HG02870 (cell line): Measurements from ENCODE around the gene IER5.

Source experiments
- ATAC-seq: cut with Tn5 transposase; IDR thresholded peaks from one replicate; pipeline ENCODE4 v1.9.1; 2021; ENCODE audit warnings: mild to moderate bottlenecking, moderate library complexity; ENCODE audit not compliant: unreplicated experiment

Gene IER5

DNA sequence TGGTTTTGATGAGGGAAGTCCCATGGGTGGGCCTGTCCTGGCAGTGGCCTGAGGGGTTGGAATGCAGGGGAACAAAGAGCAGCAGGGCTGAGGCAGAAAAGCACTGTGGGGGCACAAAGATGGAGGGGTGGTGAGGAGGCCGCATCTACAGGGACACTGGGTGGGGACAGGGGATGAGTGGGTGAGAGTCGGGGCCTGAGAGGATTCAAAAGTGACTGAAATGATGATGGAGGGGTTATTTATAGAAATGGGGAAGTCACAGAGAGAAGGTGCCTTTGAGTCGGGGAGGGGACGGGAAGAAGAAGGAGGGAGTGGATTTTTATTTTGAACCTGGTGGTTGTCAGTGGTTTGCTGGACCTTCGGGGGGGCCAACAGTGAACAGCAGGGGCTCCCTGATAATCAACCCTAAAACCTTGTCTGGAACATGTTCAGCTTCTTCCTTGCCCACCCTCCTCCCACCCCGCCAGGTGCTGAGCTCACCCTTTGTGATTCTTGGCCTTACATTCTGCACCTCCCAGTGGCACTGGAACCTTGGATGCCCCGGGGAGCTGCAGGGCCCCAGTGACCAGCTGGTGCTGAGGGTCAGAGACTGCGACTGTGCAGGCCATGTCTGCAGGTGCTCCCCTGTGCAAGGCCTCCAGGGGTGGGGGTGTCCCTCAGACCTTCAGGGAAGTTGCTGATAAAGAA is 42.9 kb downstream of the IER5 start:
- ATAC-seq: peak; percentile 21

DNA sequence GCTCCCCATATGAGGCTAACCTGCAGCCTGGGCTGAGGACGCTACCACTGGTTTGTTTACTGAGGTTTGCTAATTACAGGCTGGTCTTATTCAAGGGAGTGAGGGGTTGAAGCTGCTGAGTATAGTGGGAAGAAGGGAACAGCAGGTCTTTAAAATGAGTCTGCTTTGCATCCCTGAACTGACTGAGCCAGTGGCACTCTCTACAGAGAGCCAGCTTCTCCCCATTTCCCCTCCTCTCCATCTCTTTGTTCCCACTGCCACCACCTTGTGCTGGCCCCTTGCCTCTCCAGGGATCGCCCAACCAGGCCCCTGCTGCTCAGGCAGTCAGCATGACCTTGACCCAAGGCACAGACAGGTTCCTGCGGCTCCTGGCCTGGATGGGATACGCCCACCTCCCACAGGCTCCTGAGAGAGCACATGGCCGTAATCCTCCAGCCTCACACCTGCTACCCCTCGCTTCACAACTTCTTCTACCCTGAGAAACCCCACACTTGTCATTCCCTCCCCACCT is 45.0 kb downstream of the IER5 start:
- ATAC-seq: no peak

DNA sequence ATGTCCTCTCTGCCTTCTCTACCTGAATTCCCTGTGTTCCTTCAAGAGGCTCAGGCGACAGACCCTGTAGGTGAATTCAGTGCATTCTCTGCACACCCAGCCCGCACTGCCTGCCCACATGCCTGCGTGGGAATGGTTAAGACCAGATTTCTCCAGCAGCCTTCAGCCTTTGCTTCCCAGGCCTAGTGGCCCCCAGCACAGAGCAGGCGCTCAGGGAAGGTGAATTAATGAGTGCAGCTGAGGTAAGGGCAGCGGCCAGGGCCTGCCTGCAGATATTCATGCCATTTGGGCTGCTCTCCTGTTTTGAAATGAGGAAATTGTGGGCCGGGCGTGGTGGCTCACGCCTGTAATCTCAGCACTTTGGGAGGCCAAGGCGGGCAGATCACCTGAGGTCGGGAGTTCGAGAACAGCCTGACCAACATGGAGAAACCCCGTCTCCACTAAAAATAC is 45.5 kb downstream of the IER5 start:
- ATAC-seq: no peak

DNA sequence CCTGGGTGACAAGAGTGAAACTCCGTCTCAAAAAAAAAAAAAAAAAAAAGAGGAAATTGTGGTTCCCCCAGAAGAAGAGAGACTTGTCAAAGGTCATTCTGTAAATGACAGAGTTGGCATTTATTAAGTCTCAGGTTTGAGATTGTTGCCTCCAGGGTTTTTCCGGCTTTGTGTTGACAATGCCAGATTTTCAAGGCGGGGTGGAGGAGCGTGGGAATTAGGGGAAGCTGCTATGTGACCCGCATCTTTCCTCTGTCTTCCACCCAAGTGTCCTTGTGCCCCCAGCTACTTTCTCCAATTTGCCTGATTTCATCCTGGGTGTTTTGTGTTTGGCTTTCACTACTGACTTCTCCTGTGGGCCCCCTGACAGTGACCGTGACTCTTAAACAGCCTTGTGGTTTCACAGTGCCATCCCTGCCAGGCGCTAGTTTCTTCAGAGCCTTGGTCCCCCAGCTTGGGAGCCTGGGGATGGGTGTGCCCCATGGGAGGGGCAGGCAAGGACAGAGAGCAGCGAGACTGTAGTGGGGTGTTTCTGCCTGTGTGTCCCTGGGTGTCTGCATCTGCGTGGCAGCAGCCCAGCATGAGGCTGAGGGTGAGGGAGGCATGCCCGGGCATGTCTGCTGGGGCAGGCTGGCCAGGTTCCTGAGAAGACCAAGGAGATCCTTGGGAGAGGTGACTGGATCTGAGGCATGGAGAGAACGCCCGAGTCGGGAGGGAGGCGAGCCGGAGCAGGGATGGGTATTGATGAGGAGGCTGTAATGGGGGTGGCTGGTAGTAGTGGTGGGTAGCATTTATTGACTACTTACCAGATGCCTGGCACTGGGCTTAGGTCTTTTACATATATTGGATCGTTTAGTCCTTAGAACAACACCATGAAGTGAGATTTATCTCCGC is 46.3 kb downstream of the IER5 start:
- ATAC-seq: peak; percentile 27

DNA sequence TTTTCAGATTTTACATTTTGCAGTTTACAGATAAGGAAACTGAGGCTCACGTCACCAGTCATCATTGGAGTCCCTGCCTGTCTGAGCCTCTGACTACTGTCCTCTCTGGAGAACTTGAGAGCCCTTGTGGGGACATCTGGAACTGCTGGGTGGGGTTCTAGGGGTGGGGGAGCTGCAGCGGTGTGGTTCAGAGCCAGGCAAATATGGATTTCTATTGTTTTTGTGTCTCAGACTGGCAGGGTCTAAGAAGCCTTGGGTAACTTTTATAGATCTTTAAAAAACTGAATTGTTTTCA is 46.9 kb downstream of the IER5 start:
- ATAC-seq: no peak

DNA sequence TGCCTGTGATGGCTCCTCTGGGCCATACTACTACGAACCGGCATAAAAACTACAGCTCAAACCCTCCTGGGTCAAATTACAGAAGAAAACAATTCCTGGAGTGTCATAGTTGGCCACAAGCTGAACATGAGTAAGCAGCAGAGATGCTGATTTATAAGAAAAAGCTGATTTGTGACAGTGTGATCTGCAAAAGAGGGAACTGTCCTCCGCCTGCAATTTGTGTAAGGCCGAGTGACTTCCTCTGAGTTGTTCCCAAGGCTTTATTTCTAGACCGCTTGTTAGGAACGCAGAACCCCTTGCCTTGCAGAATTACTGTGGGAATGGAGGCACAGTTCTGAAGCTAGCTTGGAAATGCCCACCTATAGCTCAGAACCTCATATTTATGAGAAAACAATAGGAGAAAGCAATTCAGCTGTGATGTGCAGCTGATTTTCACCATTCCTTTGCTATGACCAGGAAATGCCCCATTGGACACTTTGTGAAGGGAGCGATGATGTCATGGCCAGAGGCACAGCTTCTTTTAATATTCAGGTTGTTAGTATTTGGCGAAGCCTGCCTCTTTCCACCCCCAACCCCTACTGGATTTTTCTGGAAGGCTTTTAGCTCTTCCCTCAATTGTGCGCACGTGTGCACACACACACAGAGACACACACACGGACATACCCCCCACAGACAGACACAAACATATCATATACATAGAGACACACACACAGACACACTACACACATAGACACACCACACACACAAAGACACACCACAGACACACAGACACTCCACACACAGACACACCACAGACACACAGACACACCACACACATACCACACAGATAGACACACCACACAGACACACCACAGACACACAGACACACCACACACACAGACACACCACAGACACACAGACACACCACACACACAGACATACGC is 47.6 kb downstream of the IER5 start:
- ATAC-seq: no peak

DNA sequence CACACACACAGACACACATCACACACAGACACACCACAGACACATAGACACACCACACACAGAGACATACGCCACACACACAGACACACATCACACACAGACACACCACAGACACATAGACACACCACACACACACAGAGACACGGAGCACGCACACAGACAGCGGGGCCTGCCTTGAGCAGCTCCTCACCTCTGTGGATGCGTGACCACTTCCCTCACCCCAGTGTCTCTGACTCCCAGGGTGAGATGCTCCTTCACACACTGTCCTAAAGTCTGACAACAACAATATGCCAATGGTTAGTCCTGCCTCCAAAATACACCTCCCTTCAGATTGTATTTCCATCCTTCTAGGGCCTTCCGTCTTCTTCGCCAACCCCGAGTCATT is 48.2 kb downstream of the IER5 start:
- no peak for ATAC-seq

DNA sequence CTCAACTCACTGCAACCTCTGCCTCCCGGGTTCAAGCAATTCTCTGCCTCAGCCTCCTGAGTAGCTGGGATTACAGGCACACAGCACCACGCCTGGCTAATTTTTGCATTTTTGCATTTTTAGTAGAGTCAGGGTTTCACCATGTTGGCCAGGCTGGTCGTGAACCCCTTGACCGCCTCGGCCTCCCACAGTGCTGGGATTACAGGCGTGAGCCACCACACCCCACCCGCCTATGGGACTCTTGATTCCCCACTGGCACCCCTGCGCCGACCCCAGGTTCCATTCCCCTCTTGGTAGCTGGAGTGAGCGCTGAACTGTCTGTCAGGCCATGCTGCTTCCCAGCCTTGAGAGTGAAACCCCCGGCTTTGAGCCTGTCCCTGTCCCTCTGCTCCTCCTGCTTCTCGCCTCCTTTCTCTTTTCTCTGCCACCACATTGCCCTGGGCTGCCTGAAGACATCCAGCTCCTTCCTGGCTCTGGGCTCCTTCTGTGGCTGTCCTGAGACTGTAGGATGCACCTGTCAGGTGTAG is 48.8 kb downstream of the IER5 start:
- no peak for ATAC-seq

DNA sequence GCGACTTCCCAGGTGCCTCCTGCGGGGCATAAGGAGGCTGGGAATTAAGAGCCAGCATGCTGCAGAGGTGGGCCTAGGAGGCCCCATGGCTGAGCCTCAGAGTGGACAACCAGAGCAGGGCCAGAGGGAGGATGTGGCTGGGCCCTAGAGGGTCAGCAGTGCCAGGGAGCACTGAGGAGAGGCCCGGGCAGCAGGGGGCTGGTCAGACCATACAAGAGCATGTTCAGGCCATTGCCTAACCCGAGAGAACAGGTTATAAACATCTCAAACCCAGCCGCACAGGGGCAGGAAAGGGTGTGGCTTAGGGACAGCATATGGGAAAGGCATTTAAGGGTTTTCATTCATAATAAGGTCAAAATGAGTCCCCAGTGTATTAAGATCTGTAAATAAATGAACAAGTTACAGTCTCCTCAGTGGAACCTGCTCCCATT is 51.1 kb downstream of the IER5 start:
- no peak for ATAC-seq

DNA sequence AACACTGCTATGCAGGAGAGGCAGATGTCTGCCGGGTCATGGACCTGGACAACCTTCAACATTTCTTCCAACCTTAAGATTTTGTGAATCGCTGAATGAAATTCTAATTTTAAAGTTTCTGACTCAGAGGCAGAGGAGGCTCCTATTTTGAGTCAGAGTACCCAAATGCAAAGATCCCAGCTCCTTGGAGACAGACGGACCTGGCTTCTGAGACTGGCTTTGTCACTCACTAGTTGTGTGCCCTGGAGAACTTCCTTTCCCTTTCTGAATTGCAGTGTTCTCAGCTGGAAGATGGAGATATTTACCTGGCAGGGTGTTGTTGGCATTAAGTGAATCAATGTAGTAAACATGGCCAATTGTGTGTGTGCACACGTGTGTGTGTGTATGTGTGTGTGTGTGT is 51.9 kb downstream of the IER5 start:
- peak; percentile 31 for ATAC-seq

DNA sequence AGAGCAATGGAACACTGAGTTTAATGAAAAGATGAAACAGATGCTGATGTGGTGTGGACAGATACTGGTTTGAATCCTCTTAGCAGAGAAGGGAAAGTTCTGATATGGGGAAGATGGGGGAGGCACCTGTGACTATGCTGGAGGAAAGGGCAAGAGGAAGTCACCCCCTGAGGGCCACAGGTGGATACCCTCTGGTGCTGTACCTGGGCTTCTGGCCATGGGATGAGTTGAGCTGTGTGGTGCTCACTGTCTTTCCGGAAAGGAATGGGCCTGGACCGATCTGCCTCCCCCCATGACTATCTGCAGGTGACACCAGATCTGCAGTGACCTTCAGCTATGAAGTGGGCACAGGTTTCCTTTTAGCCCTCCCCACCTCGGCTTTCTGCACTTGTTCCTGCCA is 52.4 kb downstream of the IER5 start:
- no peak for ATAC-seq

DNA sequence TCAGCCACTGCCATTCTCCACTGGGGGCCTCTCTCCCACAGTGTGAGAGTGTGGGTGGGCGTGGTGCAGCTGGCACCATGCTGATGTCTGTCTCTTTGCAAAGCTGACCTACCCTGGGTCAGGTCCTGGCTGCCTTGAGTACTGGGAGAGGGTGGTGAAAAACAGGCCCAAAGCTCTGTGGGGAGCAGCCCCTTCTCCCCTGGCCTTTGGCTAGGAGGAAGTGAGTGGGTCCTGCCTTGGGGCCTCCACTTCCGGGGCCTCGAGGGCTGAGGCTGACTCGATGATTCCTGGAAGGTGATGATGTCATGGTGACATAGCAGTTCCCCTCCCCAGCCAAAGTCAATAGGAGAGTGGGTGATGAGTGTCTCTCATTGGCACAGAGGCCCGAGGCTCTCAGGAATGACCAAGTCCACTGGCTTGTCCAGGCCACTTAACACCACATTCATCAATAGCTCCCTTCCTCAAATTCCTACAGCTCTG is 53.0 kb downstream of the IER5 start:
- ATAC-seq: no peak
